Transverse colon (tissue), 4 donors: Measurements from ENCODE around the gene SULT1C2. TPM values are rescaled to one million over a fixed set of nuclear protein-coding genes. Genes with fewer than 3 reads are reported as not detected.

Source experiments
- DNase-seq: peaks from one replicate; pipeline ENCODE4 v3.0.0-alpha.2; 2019
- H3K27ac ChIP-seq, 4 donors: fragments of 200-600 bp; sonication (generic); 2 replicates each; pipeline ENCODE4 v1.5.1; 2016 to 2018; ENCODE audit warnings: inconsistent platforms in 4 of 4
- H3K27me3 ChIP-seq: fragments of 200-600 bp; sonication (generic); 2 replicates; pipeline ENCODE4 v1.5.1; 2017; ENCODE audit warnings: inconsistent platforms
- H3K36me3 ChIP-seq, 4 donors: fragments of 200-600 bp; sonication (generic); 2 replicates each; pipeline ENCODE4 v1.5.1; 2017 to 2019; ENCODE audit warnings: inconsistent platforms in 4 of 4
- H3K4me1 ChIP-seq, 4 donors: fragments of 200-600 bp; sonication (generic); 2 replicates each; pipeline ENCODE4 v1.5.1; 2017 to 2020; ENCODE audit warnings: inconsistent platforms in 4 of 4
- H3K4me3 ChIP-seq, 4 donors: fragments of 200-600 bp; sonication (generic); 1 replicate in 1 of 4; 2 replicates in 3 of 4; pipeline versions ENCODE4 v1.5.1 to v1.6.1; 2017 to 2019; ENCODE audit warnings: inconsistent platforms in 4 of 4
- H3K9me3 ChIP-seq, 2 donors: fragments of 200-600 bp; sonication (generic); 2 replicates each; pipeline ENCODE4 v1.5.1; 2017 to 2019; ENCODE audit warnings: inconsistent platforms in 2 of 2
- EP300 ChIP-seq: sonication (generic); formaldehyde crosslinking; IDR thresholded peaks from one replicate; pipeline ENCODE4 v1.6.1; 2017; ENCODE audit warnings: antibody characterized with exemption, low read depth
- POLR2A ChIP-seq: fragments of 450-650 bp; IDR thresholded peaks from one replicate; pipeline ENCODE4 v1.6.1; 2016; ENCODE audit warnings: antibody characterized with exemption, mild to moderate bottlenecking, moderate library complexity
- POLR2AphosphoS5 ChIP-seq, 3 donors: sonication (generic); formaldehyde crosslinking; IDR thresholded peaks; one replicate each; pipeline ENCODE4 v1.6.1; 2016; ENCODE audit warnings: antibody characterized with exemption in 3 of 3
- WGBS, 2 donors: methylation state at CpG; one replicate each; pipeline ENCODE4 v1.1.5; 2018; ENCODE audit warnings: low coverage in 1 of 2; 5-methylcytosine and 5-hydroxymethylcytosine counted together
- in situ Hi-C, 4 donors: fragments of 200-750 bp; cut with MboI; loops; one replicate each; pipeline versions ENCODE4 v1.15.0 to v1.15.1; 2017; ENCODE audit warnings: low sequenced_read_pairs in 3 of 4, low pct_ligation_motif_present in 1 of 4, low pct_unique_long_range_greater_than_20kb in 1 of 4
- intact Hi-C: fragments of 100-400 bp; cut with DNase I; formaldehyde crosslinking; loops from one replicate; pipeline ENCODE4 v1.15.1; 2023; ENCODE audit warnings: low total_unique reads
- total RNA-seq, 4 donors: library from RNA; depleted of rRNA; stranded (reverse); fragments of >200 nt; gene quantifications; one replicate each; pipeline ENCODE4 v1.1.0, GENCODE V29; 2016
- TF ChIP-seq, protein P1 (sequence below), 5 experiments: fragments of 200-600 bp in 3 of 5; fragments of 450-650 bp in 2 of 5; sonication (generic) in 3 of 5; IDR thresholded peaks; 1 replicate in 2 of 5; 2 replicates in 3 of 5; pipeline ENCODE4 v1.5.1; 2016 to 2017; ENCODE audit warnings: antibody characterized with exemption in 5 of 5, inconsistent platforms in 3 of 5, mild to moderate bottlenecking in 2 of 5, moderate library complexity in 1 of 5

Gene SULT1C2
- total RNA-seq, 4 donors from 2014 or later = not detected

- H3K27ac ChIP-seq = no peak overlapping the region
- no peaks in the 10 kb centered on the region for H3K27me3 ChIP-seq
- TF ChIP-seq EP300 (no peak), POLR2A (no peak), POLR2AphosphoS5 (IDR thresholded peaks at IDR 0.05) (no peak)
- TF ChIP-seq, protein P1, sequence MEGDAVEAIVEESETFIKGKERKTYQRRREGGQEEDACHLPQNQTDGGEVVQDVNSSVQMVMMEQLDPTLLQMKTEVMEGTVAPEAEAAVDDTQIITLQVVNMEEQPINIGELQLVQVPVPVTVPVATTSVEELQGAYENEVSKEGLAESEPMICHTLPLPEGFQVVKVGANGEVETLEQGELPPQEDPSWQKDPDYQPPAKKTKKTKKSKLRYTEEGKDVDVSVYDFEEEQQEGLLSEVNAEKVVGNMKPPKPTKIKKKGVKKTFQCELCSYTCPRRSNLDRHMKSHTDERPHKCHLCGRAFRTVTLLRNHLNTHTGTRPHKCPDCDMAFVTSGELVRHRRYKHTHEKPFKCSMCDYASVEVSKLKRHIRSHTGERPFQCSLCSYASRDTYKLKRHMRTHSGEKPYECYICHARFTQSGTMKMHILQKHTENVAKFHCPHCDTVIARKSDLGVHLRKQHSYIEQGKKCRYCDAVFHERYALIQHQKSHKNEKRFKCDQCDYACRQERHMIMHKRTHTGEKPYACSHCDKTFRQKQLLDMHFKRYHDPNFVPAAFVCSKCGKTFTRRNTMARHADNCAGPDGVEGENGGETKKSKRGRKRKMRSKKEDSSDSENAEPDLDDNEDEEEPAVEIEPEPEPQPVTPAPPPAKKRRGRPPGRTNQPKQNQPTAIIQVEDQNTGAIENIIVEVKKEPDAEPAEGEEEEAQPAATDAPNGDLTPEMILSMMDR (IDR thresholded peaks at IDR 0.05) = no peak
- in situ Hi-C loops (no loop called here), intact Hi-C loops (no loop called here)
- H3K4me3 ChIP-seq = no peak overlapping the region
- DNase-seq = no peak
- H3K36me3 ChIP-seq = no peaks in the 10 kb centered on the region
- WGBS, 2 donors = 80 to 91% methylated on average over 1 to 2 of the region's 2 CpGs
- no peaks in the 10 kb centered on the region for H3K4me1 ChIP-seq
- H3K9me3 ChIP-seq = no peaks in the 10 kb centered on the region
Observed at GRCh38 chr2:108305901-108306300, 17.2 kb downstream of the SULT1C2 start.

DNA sequence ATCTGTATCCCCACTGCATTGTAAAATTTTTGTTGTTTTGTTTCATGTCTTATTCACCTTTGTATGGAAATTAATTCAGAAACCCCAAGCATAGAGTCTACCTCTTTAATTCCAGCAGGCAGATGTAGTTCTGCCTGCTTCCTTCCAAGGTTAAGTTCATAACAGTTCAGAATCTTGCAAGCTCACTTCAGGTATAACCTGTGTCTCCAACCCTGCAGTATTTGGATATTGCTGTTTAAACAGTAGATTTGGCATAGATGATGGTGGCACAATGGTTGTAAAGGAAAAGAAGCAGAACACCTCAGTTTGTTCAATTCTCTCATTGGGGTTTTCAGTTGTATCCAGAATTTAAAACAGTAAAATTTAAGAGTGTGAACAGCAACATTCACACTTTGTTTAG lies 21.2 kb downstream of the SULT1C2 start:
- H3K4me3 ChIP-seq = no peak overlapping the region
- no peaks in the 10 kb centered on the region for H3K27me3 ChIP-seq
- DNase-seq = no peak
- no peaks in the 10 kb centered on the region for H3K36me3 ChIP-seq
- in situ Hi-C loops (no loop called here), intact Hi-C loops (no loop called here)
- peaks cover 0 to 9% (median 7%) of the 10 kb centered on the region in 4 donors for H3K4me1 ChIP-seq
- no peaks in the 10 kb centered on the region for H3K9me3 ChIP-seq
- H3K27ac ChIP-seq = no peak overlapping the region
- TF ChIP-seq POLR2A = no peak
- TF ChIP-seq POLR2AphosphoS5 (IDR thresholded peaks at IDR 0.05) = no peak
- TF ChIP-seq, protein P1 (IDR thresholded peaks at IDR 0.05) = no peak
- no peak for TF ChIP-seq EP300

DNA sequence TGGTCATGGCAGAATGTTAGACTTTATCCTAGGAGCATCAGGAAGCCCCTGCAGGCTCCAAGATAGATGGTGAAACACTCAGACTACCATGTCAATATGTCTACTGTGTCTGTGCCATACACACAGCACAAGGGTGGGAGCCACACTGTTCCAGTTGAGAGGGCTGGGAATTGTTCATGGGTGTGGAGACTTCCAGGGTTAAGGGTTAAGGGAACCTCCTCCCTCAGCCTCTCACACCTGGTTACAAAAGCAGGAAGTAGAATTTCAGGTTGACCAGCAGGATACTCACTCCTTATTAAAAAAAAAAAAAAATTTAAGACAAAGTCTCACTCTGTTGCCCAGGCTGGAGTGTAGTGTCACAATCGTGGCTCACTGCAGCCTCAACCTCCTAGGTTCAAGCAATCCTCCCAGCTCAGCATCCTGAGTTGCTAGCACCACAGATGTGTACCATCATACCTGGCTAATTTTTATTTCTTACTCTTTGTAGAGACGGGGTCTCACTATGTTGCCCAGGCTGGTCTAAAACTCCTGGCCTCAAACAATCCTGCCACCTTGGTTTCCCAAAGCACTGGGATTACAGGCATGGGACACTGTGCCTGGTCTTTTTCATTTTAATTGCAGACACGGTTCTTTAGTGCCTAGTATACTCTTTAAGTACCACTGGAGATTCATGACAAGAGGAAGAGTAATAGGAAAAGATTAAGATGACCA lies 26.0 kb downstream of the SULT1C2 start:
- H3K4me3 ChIP-seq = no peak overlapping the region
- 33 to 45% methylated on average over 1 to 3 of the region's 3 CpGs for WGBS, 2 donors
- TF ChIP-seq POLR2AphosphoS5 (IDR thresholded peaks at IDR 0.05) (no peak), POLR2A (no peak)
- H3K27ac ChIP-seq = peak overlapping the region in 1 of 4 donors; percentile 51
- H3K27me3 ChIP-seq = no peaks in the 10 kb centered on the region
- in situ Hi-C loops = no loop called here
- no peaks in the 10 kb centered on the region for H3K36me3 ChIP-seq
- peaks cover 5 to 23% (median 14%) of the 10 kb centered on the region in 4 donors for H3K4me1 ChIP-seq
- intact Hi-C loops = no loop called here
- H3K9me3 ChIP-seq = no peaks in the 10 kb centered on the region
- DNase-seq = no peak

- Histone ChIP-seq H3K4me3 (no peak overlapping the region), H3K4me1 (peaks cover 5 to 23% (median 14%) of the 10 kb centered on the region in 4 donors), H3K27ac (peak overlapping the region in 1 of 4 donors; percentile 51), H3K27me3 (no peaks in the 10 kb centered on the region), H3K36me3 (no peaks in the 10 kb centered on the region), H3K9me3 (no peaks in the 10 kb centered on the region)
- no peak for DNase-seq
- in situ Hi-C loops = no loop called here
- intact Hi-C loops = no loop called here
- TF ChIP-seq, protein P1 (IDR thresholded peaks at IDR 0.05) = no peak
- TF ChIP-seq EP300 (no peak), POLR2AphosphoS5 (IDR thresholded peaks at IDR 0.05) (no peak), POLR2A (no peak)
Observed at GRCh38 chr2:108315444-108315934, 26.8 kb downstream of the SULT1C2 start.
